GM18519 (cell line): ENCODE data around the gene DENND5B.
A peak's percentile ranks its signal among the peaks of the same experiment; 100 is the strongest.
"Not testable (repeated sequence)": the region's sequence is repeated elsewhere in the genome, so short reads cannot be mapped to it uniquely, and the experiment has no call there.

Source experiments
- ATAC-seq: cut with Tn5 transposase; IDR thresholded peaks from one replicate; pipeline ENCODE4 v1.9.1; 2021; ENCODE audit warnings: mild to moderate bottlenecking, moderate library complexity; ENCODE audit not compliant: unreplicated experiment, low FRiP score

Gene DENND5B

GRCh38 chr12:31594681-31595080, 3.7 kb upstream of the DENND5B start:
- no peak for ATAC-seq

- no peak for ATAC-seq
Observed at GRCh38 chr12:31591380-31591901, 505 bp upstream of the DENND5B start.

- ATAC-seq, result peak; percentile 16
Observed at GRCh38 chr12:31589904-31590641, 863 bp downstream of the DENND5B start.

GRCh38 chr12:31589598-31589903, 1.4 kb downstream of the DENND5B start:
- ATAC-seq, result peak; percentile 1

DNA sequence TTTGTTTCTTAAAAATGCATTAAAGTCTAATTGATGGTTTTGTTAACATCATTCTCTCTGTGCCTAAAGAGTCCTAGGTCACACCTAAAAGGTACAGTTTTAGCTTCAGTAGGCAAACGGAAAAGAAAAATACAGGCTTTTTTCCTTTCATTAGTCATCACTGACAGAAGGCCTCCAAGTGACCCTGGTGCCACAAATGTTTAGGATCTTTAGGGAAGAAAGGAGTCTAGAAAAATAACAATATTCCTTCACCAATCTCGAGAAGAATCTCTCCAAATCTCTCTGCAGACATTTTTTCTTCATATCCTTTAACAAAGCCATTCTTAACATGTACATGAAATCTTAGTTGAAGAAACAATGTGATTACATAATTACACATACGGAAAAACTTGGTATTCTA, 2.0 kb downstream of the DENND5B start:
- no peak for ATAC-seq

DNA sequence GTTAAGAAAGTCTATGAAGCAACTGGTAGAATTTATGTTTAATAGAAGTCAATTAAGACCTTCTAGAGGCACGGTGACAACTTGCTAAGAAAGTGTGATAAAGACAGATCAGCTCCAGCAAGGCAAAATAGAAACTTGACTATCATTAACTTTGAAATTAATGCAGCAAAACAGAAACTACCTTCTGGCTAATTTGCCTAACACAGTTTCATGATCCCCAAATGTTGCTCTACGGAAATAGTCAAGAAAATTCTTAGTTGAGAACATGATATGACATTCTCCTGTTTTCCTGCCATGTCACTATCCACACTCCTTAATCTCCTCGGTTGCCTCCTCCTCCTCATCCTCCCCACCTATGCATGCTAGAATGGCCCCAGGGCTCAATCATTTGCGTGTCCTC, 4.2 kb downstream of the DENND5B start:
- peak; percentile 28 for ATAC-seq

- ATAC-seq, result no peak
Observed at GRCh38 chr12:31585895-31586294, 5.0 kb downstream of the DENND5B start.

DNA sequence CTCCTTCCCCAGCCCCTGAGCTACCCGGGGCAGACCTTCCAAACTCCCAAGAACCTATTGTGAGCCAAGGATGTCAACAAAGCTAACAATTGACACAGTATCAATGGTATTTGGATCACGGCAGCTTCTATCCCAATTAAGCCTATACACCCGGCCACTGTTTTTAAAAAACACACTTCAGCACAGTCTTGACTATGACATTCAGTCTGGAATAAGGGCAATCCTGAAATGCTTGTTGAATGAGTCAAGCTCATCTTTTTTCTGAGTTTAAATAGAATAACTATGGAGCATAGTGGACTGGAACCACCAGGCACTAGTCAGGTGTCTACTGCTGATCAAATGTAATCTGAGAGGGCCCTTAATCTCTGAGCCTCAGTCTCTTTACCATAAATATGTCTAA, 5.7 kb downstream of the DENND5B start:
- no peak for ATAC-seq

GRCh38 chr12:31584782-31585181, 6.2 kb downstream of the DENND5B start:
- no peak for ATAC-seq

GRCh38 chr12:31583878-31584277, 7.1 kb downstream of the DENND5B start:
- ATAC-seq, result no peak

GRCh38 chr12:31582155-31582554, 8.8 kb downstream of the DENND5B start:
- ATAC-seq, result no peak

GRCh38 chr12:31578632-31579031, 12.3 kb downstream of the DENND5B start:
- no peak for ATAC-seq

DNA sequence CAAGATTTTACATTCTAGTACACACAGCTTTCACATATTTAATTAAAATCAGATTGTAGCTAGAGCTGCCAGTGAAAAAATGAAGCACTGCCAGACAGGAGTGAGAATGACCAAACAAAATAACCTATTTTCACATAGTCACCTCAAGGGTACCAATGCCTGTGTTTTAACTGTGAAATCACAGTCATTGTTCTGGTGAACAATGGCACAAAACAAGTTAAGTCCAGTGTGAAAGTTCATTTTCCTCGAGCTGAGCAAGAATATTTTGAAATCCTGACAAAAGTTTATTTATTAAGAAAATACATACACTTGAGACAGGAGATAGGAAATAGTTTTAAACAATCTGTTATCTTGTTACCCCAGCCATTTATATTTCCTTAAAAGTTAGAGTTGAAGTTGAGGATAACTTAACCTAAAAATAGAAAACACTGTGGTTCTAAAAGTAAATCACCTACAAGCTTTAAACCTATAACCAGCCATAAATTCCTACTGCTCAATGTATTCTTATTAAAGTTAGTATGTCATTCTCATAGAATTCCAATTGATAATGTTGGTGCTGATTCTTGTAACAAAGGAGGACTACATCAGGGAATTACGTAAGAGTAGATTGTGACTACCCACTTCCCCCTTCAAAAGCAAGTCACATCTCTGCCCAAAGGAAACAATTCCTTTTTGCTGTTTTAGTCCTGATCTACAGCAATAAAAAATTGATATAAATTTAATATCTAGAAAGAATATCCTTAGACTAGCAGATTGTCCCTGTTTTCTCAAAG, 15.9 kb downstream of the DENND5B start:
- ATAC-seq, result no peak

DNA sequence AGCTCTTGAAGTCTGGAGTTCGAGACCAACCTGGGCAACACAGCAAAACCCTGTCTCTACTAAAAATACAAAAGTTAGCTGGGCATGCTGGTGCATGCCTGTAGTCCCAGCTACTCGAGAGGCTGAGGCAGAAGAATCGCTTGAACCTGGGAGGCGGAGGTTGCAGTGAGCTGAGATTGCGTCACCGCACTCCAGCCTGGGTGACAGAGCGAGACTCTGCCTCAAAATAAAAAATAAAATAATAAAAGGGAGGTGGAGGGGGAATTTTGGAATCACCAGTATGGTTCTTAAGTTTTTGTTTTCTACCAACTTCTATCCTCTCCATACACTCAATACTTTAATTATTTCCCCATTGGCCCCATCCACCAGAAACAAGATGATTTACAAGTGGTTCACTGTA, 16.6 kb downstream of the DENND5B start:
- ATAC-seq, result not testable (repeated sequence)

DNA sequence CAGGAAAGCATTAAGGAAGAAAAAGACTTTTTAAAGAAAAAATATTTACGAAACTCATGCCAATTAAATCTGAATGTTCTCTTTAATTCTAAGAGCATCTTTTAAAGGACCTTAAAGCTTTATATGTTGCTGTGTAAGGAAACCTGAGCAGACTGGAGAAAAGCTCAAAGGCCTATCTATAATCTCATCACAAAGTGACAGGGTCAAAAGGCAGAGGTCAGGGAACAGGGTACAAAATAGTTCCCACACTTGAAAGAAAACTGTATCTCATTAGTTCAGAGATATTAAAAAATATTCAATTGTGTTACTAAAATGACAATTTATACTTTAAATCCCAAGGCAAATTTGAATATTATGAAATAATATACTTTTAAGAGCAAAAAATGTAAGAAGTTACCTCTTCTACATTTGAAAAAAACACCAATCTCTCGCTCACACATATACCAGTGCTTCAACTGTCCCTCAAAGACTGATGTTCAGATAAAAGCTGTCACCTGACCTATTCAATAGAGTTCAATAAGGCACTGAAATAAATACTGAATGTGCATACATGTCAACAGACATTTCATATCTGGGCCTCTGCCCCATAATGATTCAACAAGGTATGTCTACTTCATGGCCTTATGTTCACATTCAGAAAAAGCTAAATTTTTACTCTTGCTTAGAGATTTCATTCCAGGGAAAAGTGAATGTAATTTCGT, 17.9 kb downstream of the DENND5B start:
- ATAC-seq, result no peak

GRCh38 chr12:31570880-31571279, 20.1 kb downstream of the DENND5B start:
- ATAC-seq, result no peak

DNA sequence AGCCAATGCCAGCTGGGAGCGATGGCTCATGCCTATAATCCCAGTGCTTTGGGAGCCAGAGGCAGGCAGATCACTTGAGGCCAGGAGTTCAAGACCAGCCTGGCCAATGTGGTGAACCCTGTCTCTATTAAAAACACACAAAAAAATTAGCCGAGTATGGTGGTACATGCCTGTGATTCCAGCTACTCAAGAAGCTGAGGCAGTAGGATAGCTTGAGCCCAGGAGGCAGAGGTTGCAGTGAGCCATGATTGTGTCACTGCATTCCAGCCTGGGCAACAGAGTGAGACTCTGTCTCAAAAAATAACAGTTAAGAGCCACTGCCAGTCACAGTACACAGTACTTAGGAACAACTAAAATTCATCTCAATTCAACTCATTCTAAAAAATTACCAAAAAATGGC, 21.4 kb downstream of the DENND5B start:
- not testable (repeated sequence) for ATAC-seq

DNA sequence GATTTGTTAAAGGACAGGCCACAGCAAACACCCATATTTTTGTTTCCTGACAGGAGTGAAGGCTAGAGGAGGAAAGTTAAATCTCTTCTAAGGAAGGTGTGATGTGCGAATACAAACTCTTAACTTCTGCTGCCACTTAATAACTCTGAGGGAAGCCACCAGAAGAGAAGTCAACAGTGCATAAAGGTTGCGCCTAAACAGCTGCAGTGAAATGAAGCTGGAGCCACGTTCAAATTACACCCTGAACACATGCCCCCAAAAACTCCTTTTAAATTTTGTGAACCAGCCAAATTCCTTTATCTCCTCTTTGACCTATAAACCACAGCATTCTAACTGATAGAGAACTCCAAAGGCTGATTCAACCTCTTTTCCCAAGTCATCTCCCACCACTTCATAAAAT, 22.4 kb downstream of the DENND5B start:
- no peak for ATAC-seq

DNA sequence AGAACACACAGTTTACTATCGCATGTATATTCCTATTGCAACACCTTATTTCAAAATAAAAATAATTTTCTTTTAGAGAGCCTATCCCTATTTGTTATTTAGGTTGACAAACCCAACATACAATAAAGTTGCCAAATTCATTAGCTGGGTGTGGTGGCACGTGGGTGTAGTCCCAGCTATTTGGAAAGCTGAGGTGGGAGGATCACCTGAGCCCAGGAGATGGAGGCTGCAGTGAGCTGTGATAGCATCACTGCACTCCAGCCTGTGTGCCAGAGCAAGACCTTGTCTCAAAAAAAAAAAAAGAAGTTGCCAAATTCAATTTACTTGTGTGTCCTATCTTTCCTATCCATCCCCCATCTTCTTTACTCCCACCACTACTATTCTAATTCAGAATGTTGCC, 23.9 kb downstream of the DENND5B start:
- no peak for ATAC-seq

GRCh38 chr12:31566547-31566946, 24.4 kb downstream of the DENND5B start:
- no peak for ATAC-seq

DNA sequence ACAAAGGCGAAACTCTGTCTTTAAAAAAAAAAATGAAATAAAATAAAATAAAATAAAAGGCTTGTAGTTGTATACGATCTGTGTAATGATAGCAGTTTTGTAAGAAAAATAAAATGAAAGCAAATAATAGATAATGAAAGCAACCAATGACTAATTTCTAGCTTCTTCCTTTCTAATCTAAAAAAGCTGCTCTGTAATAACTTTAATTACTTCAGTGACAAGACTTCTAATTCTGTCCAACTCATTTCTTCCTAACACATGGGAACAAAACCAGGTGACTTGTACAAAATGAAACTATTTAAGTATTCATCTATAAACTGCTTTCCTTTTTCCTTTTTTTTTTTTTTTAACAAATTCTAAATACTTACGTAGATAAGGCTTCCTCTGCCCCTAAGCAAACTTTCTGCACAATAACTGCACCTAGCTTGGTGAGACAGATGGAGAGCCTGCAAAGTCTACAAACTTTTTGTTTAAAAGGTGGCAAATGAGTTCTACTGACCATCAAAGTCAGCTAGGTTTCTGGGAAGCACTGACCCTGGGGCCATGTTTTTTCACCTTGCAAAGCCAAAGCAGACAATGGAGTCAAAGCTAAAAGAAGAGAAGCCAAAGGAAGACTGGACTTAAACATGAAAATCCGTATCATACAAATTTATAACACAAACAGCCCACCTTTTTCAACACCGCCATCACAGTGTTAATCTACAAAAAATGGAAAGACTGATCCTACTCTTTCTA, 28.2 kb downstream of the DENND5B start:
- no peak for ATAC-seq
